Upper lobe of left lung (tissue), 4 donors: ENCODE measurements around the gene KCNH1.

Experiments used
- CTCF ChIP-seq, 6 experiments: fragments of 450-650 bp in 4 of 6; fragments of 200-600 bp in 2 of 6; sonication (generic) in 2 of 6; IDR thresholded peaks; one replicate each; pipeline ENCODE4 v1.5.1; 2016 to 2019; ENCODE audit warnings: antibody characterized with exemption in 6 of 6
- POLR2AphosphoS5 ChIP-seq, 2 donors: sonication (generic); formaldehyde crosslinking; IDR thresholded peaks; one replicate each; pipeline ENCODE4 v1.5.1; 2017; ENCODE audit warnings: antibody characterized with exemption in 2 of 2

GRCh38 chr1:210800301-210800700 is 333.6 kb downstream of the KCNH1 start:
- TF ChIP-seq CTCF (IDR thresholded peaks at IDR 0.05) (no peak), POLR2AphosphoS5 (IDR thresholded peaks at IDR 0.05) (no peak)
